Measurements from ENCODE around the gene IMP4. TPM values are rescaled to one million over a fixed set of nuclear protein-coding genes. Genes with fewer than 3 reads are reported as not detected.

The IMP4 gene
- polyA plus RNA-seq, 1 of the 3 experiments (the other 2 are of a cell fraction) = 252 TPM

GRCh38 chr2:130314377-130314776, 28.3 kb upstream of the IMP4 start:
- H3K9me2 ChIP-seq = no peaks in the 10 kb centered on the region
- no peaks in the 10 kb centered on the region for H3F3A ChIP-seq (replicated peaks; ENCODE audit: insufficient read depth)
- no peaks in the 10 kb centered on the region for H4K20me1 ChIP-seq (ENCODE audit: insufficient read depth)
- no peaks in the 10 kb centered on the region for H3K79me2 ChIP-seq (ENCODE audit: insufficient read depth)
- no peak overlapping the region for H3K9ac ChIP-seq
- ChIA-PET CTCF (no interaction called here), POLR2A (no interaction called here)
- H3K4me2 ChIP-seq = no peak overlapping the region
- no peaks in the 10 kb centered on the region for H3K36me3 ChIP-seq (replicated peaks in 1 of 2; ENCODE audit: control insufficient read depth in 1 of 2, insufficient read depth in 2 of 2, low read length in 1 of 2)
- H3K27ac ChIP-seq (ENCODE audit: low read depth in 2 of 2, low read length in 1 of 2) = no peak overlapping the region
- no peak overlapping the region for H2AFZ ChIP-seq (ENCODE audit: low read depth)
- no peaks in the 10 kb centered on the region for H3K27me3 ChIP-seq (ENCODE audit: insufficient read depth)
- H3K4me1 ChIP-seq (ENCODE audit: control insufficient read depth in 1 of 2, insufficient read depth in 2 of 2, low read depth in 1 of 2, low read length in 1 of 2) = no peaks in the 10 kb centered on the region
- no peak for DNase-seq
- H3K9me3 ChIP-seq = no peaks in the 10 kb centered on the region
- WGBS (ENCODE audit: low lambda C conversion rate) = 20% methylated on average over 1 of the region's 3 CpGs
- TF ChIP-seq MEF2A (IDR thresholded peaks at IDR 0.05; ENCODE audit: borderline replicate concordance, low read depth) (no peak), FOXJ3 (CRISPR knock-in tag; IDR thresholded peaks at IDR 0.05) (no peak), EP300 (IDR thresholded peaks at IDR 0.05; ENCODE audit: borderline replicate concordance in 1 of 2, low read depth in 1 of 2, low read length in 1 of 2) (no peak), SIN3A (IDR thresholded peaks at IDR 0.05; ENCODE audit: borderline replicate concordance, low read depth, low read length) (no peak)
- TF ChIP-seq, protein P1, sequence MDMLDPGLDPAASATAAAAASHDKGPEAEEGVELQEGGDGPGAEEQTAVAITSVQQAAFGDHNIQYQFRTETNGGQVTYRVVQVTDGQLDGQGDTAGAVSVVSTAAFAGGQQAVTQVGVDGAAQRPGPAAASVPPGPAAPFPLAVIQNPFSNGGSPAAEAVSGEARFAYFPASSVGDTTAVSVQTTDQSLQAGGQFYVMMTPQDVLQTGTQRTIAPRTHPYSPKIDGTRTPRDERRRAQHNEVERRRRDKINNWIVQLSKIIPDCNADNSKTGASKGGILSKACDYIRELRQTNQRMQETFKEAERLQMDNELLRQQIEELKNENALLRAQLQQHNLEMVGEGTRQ (IDR thresholded peaks at IDR 0.05; ENCODE audit: borderline replicate concordance, low read depth, low read length) = no peak
- no peak overlapping the region for H3K4me3 ChIP-seq (ENCODE audit: low read depth in 2 of 2, low read length in 1 of 2)

GRCh38 chr2:130316596-130316995, 26.1 kb upstream of the IMP4 start:
- Histone ChIP-seq H3K4me2 (no peak overlapping the region), H2AFZ (ENCODE audit: low read depth) (no peak overlapping the region), H3K27me3 (ENCODE audit: insufficient read depth) (no peaks in the 10 kb centered on the region), H3K9me3 (no peaks in the 10 kb centered on the region), H3K4me1 (ENCODE audit: control insufficient read depth in 1 of 2, insufficient read depth in 2 of 2, low read depth in 1 of 2, low read length in 1 of 2) (no peaks in the 10 kb centered on the region; a peak in 1 of 4 replicates), H3K4me3 (ENCODE audit: low read depth in 2 of 2, low read length in 1 of 2) (no peak overlapping the region), H3K9ac (no peak overlapping the region), H3K9me2 (no peaks in the 10 kb centered on the region), H4K20me1 (ENCODE audit: insufficient read depth) (no peaks in the 10 kb centered on the region), H3K79me2 (ENCODE audit: insufficient read depth) (no peaks in the 10 kb centered on the region), H3K27ac (ENCODE audit: low read depth in 2 of 2, low read length in 1 of 2) (no peak overlapping the region), H3K36me3 (replicated peaks in 1 of 2; ENCODE audit: control insufficient read depth in 1 of 2, insufficient read depth in 2 of 2, low read length in 1 of 2) (no peaks in the 10 kb centered on the region), H3F3A (replicated peaks; ENCODE audit: insufficient read depth) (no peaks in the 10 kb centered on the region)
- CTCF ChIA-PET = interaction anchor here (4.0 kb wide), 1 partner anchor 16 kb away, joined by 20 read pairs; no protein-coding TSS in a partner anchor
- POLR2A ChIA-PET = no interaction called here
- DNase-seq = no peak
- WGBS (ENCODE audit: low lambda C conversion rate) = 0% methylated on average over 1 of the region's 1 CpG
- no peak for TF ChIP-seq EZH2phosphoT487 (IDR thresholded peaks at IDR 0.05; ENCODE audit: borderline replicate concordance, low read depth)
- TF ChIP-seq, protein P2, sequence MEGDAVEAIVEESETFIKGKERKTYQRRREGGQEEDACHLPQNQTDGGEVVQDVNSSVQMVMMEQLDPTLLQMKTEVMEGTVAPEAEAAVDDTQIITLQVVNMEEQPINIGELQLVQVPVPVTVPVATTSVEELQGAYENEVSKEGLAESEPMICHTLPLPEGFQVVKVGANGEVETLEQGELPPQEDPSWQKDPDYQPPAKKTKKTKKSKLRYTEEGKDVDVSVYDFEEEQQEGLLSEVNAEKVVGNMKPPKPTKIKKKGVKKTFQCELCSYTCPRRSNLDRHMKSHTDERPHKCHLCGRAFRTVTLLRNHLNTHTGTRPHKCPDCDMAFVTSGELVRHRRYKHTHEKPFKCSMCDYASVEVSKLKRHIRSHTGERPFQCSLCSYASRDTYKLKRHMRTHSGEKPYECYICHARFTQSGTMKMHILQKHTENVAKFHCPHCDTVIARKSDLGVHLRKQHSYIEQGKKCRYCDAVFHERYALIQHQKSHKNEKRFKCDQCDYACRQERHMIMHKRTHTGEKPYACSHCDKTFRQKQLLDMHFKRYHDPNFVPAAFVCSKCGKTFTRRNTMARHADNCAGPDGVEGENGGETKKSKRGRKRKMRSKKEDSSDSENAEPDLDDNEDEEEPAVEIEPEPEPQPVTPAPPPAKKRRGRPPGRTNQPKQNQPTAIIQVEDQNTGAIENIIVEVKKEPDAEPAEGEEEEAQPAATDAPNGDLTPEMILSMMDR (IDR thresholded peaks at IDR 0.05) = no peak
- no peak for TF ChIP-seq NRF1 (IDR thresholded peaks at IDR 0.05; ENCODE audit: low read depth, low read length)
- no peak for TF ChIP-seq TEAD4 (IDR thresholded peaks at IDR 0.05; ENCODE audit: borderline replicate concordance, insufficient read depth)
- no peak for TF ChIP-seq POLR2AphosphoS5 (IDR thresholded peaks at IDR 0.05; ENCODE audit: low read depth, low read length)
- TF ChIP-seq, protein P3, sequence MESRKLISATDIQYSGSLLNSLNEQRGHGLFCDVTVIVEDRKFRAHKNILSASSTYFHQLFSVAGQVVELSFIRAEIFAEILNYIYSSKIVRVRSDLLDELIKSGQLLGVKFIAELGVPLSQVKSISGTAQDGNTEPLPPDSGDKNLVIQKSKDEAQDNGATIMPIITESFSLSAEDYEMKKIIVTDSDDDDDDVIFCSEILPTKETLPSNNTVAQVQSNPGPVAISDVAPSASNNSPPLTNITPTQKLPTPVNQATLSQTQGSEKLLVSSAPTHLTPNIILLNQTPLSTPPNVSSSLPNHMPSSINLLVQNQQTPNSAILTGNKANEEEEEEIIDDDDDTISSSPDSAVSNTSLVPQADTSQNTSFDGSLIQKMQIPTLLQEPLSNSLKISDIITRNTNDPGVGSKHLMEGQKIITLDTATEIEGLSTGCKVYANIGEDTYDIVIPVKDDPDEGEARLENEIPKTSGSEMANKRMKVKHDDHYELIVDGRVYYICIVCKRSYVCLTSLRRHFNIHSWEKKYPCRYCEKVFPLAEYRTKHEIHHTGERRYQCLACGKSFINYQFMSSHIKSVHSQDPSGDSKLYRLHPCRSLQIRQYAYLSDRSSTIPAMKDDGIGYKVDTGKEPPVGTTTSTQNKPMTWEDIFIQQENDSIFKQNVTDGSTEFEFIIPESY (IDR thresholded peaks at IDR 0.05; ENCODE audit: borderline replicate concordance, low read depth) = no peak
- no peak for TF ChIP-seq CHD2 (IDR thresholded peaks at IDR 0.05; ENCODE audit: low read length, partially characterized antibody)
- no peak for TF ChIP-seq TCF12 (IDR thresholded peaks at IDR 0.05)
- no peak for TF ChIP-seq RXRA (IDR thresholded peaks at IDR 0.05; ENCODE audit: borderline replicate concordance, low read depth)

Data from SK-N-SH (cell line).